Measurements from ENCODE around the gene DNM3. TPM values are rescaled to one million over a fixed set of nuclear protein-coding genes. Genes with fewer than 3 reads are reported as not detected.

DNM3 gene
- total RNA-seq, 1 experiment from 2014 or later: 0.71 TPM

DNA sequence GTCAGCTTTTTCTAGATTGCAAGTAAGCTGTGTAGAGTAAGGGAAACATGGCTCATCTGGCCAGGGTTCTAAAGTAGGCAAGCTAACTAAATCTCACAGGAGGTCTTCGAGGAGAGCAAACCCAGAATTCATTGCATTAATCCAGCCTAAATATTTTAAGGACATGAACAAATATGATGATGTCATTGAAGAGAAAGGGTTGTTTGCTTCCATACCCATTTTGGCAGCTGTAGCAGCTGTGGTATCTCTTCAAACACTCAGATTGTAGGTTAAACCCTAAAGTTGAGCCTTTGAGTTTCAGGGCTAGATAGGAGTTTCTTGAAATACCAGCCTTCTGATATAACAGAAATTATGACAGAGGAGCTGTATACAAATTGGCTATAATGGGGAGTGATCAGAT is 378.7 kb downstream of the DNM3 start:
- no TSS peak for BruUV-seq (replicated peaks)
- POLR2A ChIA-PET (ENCODE audit: low non-redundant PET): no interaction called here
- CTCF ChIA-PET: no interaction called here

DNA sequence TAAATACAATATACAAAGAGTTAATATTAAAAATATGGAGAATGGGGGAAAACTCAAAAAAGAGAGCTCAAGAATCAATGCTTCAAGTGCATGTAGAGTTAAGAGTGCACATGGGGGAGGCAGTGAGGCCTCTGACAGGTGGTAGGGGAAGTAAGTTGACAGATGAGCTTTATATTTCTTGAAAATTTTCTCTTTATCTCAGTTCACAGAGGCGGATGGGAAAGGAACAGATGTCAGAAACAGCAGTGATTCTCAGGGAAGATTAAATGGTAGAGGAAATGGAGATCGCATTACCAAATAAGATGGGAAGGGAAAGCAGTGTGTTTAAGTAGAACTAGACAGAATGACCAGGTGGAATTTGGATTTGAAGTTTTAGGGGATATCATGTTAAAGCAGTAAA is 379.1 kb downstream of the DNM3 start:
- CTCF ChIA-PET: no interaction called here
- H3K9me3 ChIP-seq (ENCODE audit: low read depth, low read length, poor library complexity, severe bottlenecking): no peaks in the 10 kb centered on the region
- no peak overlapping the region for H3K4me3 ChIP-seq (ENCODE audit: low read depth, low read length, poor library complexity, severe bottlenecking)
- no peaks in the 10 kb centered on the region for H3K4me1 ChIP-seq (ENCODE audit: insufficient read depth, low read length, poor library complexity, severe bottlenecking)
- intact Hi-C loops (cut with micrococcal nuclease; ENCODE audit: unreplicated experiment): no loop called here
- no peak for DNase-seq (ENCODE audit: low spot score)
- no peaks in the 10 kb centered on the region for H3K36me3 ChIP-seq (ENCODE audit: insufficient read depth, low read length, poor library complexity, severe bottlenecking)
- no peaks in the 10 kb centered on the region for H3K27me3 ChIP-seq (replicated peaks; ENCODE audit: insufficient read depth, low read depth, low read length, poor library complexity)
- no peak overlapping the region for H3K27ac ChIP-seq (ENCODE audit: low read depth, low read length, poor library complexity, severe bottlenecking)
- TF ChIP-seq EZH2 (IDR thresholded peaks at IDR 0.05; ENCODE audit: borderline replicate concordance, low read depth, low read length, poor library complexity, severe bottlenecking): no peak
- TF ChIP-seq, protein P1, sequence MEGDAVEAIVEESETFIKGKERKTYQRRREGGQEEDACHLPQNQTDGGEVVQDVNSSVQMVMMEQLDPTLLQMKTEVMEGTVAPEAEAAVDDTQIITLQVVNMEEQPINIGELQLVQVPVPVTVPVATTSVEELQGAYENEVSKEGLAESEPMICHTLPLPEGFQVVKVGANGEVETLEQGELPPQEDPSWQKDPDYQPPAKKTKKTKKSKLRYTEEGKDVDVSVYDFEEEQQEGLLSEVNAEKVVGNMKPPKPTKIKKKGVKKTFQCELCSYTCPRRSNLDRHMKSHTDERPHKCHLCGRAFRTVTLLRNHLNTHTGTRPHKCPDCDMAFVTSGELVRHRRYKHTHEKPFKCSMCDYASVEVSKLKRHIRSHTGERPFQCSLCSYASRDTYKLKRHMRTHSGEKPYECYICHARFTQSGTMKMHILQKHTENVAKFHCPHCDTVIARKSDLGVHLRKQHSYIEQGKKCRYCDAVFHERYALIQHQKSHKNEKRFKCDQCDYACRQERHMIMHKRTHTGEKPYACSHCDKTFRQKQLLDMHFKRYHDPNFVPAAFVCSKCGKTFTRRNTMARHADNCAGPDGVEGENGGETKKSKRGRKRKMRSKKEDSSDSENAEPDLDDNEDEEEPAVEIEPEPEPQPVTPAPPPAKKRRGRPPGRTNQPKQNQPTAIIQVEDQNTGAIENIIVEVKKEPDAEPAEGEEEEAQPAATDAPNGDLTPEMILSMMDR (conservative IDR thresholded peaks at IDR 0.05; ENCODE audit: low read depth, low read length): no peak
- POLR2A ChIA-PET (ENCODE audit: low non-redundant PET): no interaction called here
- BruUV-seq (replicated peaks): no TSS peak

More for the DNA sequence above, 378.7 kb downstream of the DNM3 start:
- Histone ChIP-seq H3K9me3 (ENCODE audit: low read depth, low read length, poor library complexity, severe bottlenecking) (no peaks in the 10 kb centered on the region), H3K27ac (ENCODE audit: low read depth, low read length, poor library complexity, severe bottlenecking) (no peak overlapping the region), H3K36me3 (ENCODE audit: insufficient read depth, low read length, poor library complexity, severe bottlenecking) (no peaks in the 10 kb centered on the region), H3K4me1 (ENCODE audit: insufficient read depth, low read length, poor library complexity, severe bottlenecking) (no peaks in the 10 kb centered on the region), H3K27me3 (replicated peaks; ENCODE audit: insufficient read depth, low read depth, low read length, poor library complexity) (no peaks in the 10 kb centered on the region), H3K4me3 (ENCODE audit: low read depth, low read length, poor library complexity, severe bottlenecking) (no peak overlapping the region)
- DNase-seq (ENCODE audit: low spot score): no peak
- intact Hi-C loops (cut with micrococcal nuclease; ENCODE audit: unreplicated experiment): no loop called here
- TF ChIP-seq, protein P1 (conservative IDR thresholded peaks at IDR 0.05; ENCODE audit: low read depth, low read length): no peak
- TF ChIP-seq EZH2 (IDR thresholded peaks at IDR 0.05; ENCODE audit: borderline replicate concordance, low read depth, low read length, poor library complexity, severe bottlenecking): no peak

DNA sequence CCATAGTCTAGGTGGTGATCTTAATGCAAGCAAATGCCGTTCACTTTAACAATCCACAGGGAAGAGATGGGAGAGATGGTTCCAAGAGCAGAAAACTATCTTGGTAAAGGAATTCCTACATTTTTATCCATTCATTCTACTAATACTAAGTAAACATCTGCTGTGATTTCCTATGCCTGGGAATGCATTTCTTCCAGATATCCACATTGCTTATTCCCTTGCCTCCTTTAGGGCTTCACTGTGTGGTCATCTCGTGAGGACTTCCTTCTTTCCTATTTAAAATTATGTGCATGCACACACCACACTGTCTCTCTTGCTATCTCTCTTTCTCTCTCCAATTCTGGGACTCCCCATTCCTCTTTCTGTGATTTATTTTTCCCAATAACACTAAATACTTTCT is 380.1 kb downstream of the DNM3 start:
- no peaks in the 10 kb centered on the region for H3K9me3 ChIP-seq (ENCODE audit: low read depth, low read length, poor library complexity, severe bottlenecking)
- no peaks in the 10 kb centered on the region for H3K36me3 ChIP-seq (ENCODE audit: insufficient read depth, low read length, poor library complexity, severe bottlenecking)
- no peak overlapping the region for H3K4me3 ChIP-seq (ENCODE audit: low read depth, low read length, poor library complexity, severe bottlenecking)
- H3K27ac ChIP-seq (ENCODE audit: low read depth, low read length, poor library complexity, severe bottlenecking): no peak overlapping the region
- intact Hi-C loops (cut with micrococcal nuclease; ENCODE audit: unreplicated experiment): no loop called here
- no TSS peak for BruUV-seq (replicated peaks)
- H3K4me1 ChIP-seq (ENCODE audit: insufficient read depth, low read length, poor library complexity, severe bottlenecking): no peaks in the 10 kb centered on the region
- no peaks in the 10 kb centered on the region for H3K27me3 ChIP-seq (replicated peaks; ENCODE audit: insufficient read depth, low read depth, low read length, poor library complexity)
- TF ChIP-seq, protein P1 (conservative IDR thresholded peaks at IDR 0.05; ENCODE audit: low read depth, low read length): no peak
- TF ChIP-seq EZH2 (IDR thresholded peaks at IDR 0.05; ENCODE audit: borderline replicate concordance, low read depth, low read length, poor library complexity, severe bottlenecking): no peak
- no peak for DNase-seq (ENCODE audit: low spot score)
- ChIA-PET POLR2A (ENCODE audit: low non-redundant PET) (no interaction called here), CTCF (no interaction called here)

All from A673 (cell line).